Activated CD4-positive, alpha-beta memory T cell treated with anti-CD3 and anti-CD28 coated beads, Interleukin-2, amount 10 ng/mL, durations not matched to agents 7 days and 5 days (primary cell): ENCODE measurements around the gene PSPN. TPM values are rescaled to one million over a fixed set of nuclear protein-coding genes. Genes with fewer than 3 reads are reported as not detected.
"Not testable (repeated sequence)": the region's sequence is repeated elsewhere in the genome, so short reads cannot be mapped to it uniquely, and the experiment has no call there.

Experiments used
- CTCF ChIA-PET: fragments of 350-600 bp; sonication (Branson Sonifier 250); formaldehyde crosslinking; loops from one replicate; lab custom pipeline; 2021; ENCODE audit warnings: antibody characterized with exemption, inconsistent platforms; lab: Charles Lee
- POLR2A ChIA-PET: fragments of 350-600 bp; sonication (Branson Sonifier 250); formaldehyde crosslinking; loops from one replicate; lab custom pipeline; 2021; ENCODE audit warnings: antibody characterized with exemption; lab: Charles Lee
- DNase-seq: peaks from one replicate; pipeline ENCODE4 v3.0.0-alpha.2; 2020
- H3K27ac Mint-ChIP-seq: one replicate; pipeline ENCODE4 v1.8.0; 2021; ENCODE audit warnings: mild to moderate bottlenecking, mixed read lengths
- H3K27me3 Mint-ChIP-seq: one replicate; pipeline ENCODE4 v1.8.0; 2021; ENCODE audit warnings: mixed read lengths
- H3K36me3 Mint-ChIP-seq: one replicate; pipeline ENCODE4 v1.8.0; 2021; ENCODE audit warnings: low read depth, mixed read lengths
- H3K4me1 Mint-ChIP-seq: one replicate; pipeline ENCODE4 v1.8.0; 2021; ENCODE audit warnings: mixed read lengths
- H3K4me3 Mint-ChIP-seq: one replicate; pipeline ENCODE4 v1.8.0; 2021; ENCODE audit warnings: mild to moderate bottlenecking, mixed read lengths
- H3K9me3 Mint-ChIP-seq: one replicate; pipeline ENCODE4 v1.8.0; 2021; ENCODE audit warnings: mixed read lengths
- total RNA-seq, 2 experiments: library from RNA; stranded (reverse); gene quantifications; one replicate each; pipeline ENCODE4 v1.2.3, GENCODE V29; 2021

PSPN gene
- total RNA-seq, 2 experiments from 2014 or later = 2.3 to 2.7 TPM

DNA sequence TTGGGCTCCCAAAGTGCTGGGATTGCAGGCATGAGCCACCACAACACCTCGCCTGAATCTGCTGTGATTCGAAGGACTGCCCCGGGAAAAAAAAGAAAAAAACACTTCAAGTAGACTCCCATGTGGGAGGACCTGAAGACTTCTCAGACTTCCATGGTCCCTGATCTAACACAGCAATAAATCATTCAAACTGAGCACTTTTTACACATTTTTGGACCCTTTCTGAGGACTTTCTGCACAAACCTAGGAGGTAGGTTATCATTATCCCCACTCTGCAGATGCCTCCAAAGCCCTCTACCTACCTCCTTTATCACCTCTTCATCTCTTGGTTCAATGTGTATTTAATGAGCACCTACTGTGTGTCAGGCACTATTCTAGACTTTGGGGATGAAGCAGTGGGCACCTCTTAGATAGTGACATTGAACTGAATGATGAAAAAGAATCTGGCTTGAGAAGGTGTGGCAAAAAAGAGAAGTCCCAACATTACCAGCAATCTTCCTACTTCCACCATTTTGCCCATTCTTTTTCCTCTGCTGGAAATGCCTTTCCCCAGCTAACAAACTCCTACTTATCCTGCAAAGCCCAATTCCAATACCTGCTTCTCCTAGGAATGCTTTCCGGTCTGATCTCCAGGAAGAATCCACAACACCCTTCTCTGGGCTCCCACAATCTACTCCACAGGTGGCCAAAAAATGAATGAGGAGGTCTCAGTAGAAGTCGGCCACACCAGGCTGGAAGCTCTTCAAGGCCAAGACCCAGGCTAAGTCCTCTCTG, 16.0 kb downstream of the PSPN start:
- ChIA-PET POLR2A (interaction anchor here (4.3 kb wide), 1 partner anchor 13 kb away, joined by 34 read pairs; the partner anchor contains the start of gene ALKBH7), CTCF (no interaction called here)
- Mint-ChIP-seq H3K36me3 (peaks cover 14% of the 10 kb centered on the region), H3K27ac (no peak overlapping the region), H3K4me3 (no peak overlapping the region), H3K9me3 (no peaks in the 10 kb centered on the region), H3K27me3 (no peaks in the 10 kb centered on the region), H3K4me1 (peaks cover 18% of the 10 kb centered on the region)
- no peak for DNase-seq

DNA sequence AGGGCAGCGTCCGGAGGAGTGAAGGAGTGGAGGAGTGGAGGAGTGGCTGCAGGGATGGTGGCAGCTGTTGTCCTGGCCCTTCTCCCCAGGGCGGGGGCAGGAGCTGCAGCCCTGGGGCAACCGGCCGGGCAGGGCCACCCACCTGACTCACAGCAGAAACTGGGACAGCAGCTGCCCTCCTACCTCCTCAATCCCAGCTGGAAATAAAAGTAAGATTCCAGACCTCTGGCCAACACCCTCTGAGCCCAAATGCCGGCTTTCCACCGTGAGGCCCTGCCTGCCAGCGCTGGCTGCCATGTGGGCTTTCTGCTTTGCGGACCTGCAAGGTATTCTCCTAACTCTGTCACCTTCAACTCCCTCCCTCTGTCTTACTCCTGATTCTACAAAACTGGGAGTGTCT, 17.7 kb downstream of the PSPN start:
- H3K4me1 Mint-ChIP-seq = peaks cover 10% of the 10 kb centered on the region
- no peak overlapping the region for H3K4me3 Mint-ChIP-seq
- H3K9me3 Mint-ChIP-seq = no peaks in the 10 kb centered on the region
- ChIA-PET POLR2A (no interaction called here), CTCF (no interaction called here)
- no peaks in the 10 kb centered on the region for H3K27me3 Mint-ChIP-seq
- H3K36me3 Mint-ChIP-seq = peaks cover 6% of the 10 kb centered on the region
- DNase-seq = no peak
- H3K27ac Mint-ChIP-seq = no peak overlapping the region

DNA sequence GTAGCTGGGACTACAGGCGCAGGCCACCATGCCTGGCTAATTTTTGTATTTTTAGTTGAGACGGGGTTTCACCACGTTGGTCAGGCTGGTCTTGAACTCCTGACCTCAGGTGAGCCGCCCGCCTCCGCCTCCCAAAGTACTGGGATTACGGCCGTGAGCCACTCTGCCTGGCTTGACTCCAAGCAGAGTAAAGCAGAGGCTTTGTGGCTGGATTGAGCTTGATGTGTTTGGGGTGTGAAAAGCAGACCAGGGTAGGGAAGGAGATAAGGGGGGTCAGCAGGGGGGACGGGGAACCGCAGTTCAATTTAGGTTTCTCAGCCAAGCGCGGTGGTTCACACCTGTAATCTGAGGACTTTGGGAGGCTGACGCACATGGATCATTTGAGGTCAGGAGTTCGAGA, 18.6 kb downstream of the PSPN start:
- H3K9me3 Mint-ChIP-seq = no peaks in the 10 kb centered on the region
- H3K27ac Mint-ChIP-seq = no peak overlapping the region
- no peak overlapping the region for H3K4me3 Mint-ChIP-seq
- H3K4me1 Mint-ChIP-seq = peaks cover 3% of the 10 kb centered on the region
- DNase-seq = no peak
- ChIA-PET POLR2A (no interaction called here), CTCF (no interaction called here)
- peaks cover under 1% of the 10 kb centered on the region for H3K36me3 Mint-ChIP-seq
- no peaks in the 10 kb centered on the region for H3K27me3 Mint-ChIP-seq

DNA sequence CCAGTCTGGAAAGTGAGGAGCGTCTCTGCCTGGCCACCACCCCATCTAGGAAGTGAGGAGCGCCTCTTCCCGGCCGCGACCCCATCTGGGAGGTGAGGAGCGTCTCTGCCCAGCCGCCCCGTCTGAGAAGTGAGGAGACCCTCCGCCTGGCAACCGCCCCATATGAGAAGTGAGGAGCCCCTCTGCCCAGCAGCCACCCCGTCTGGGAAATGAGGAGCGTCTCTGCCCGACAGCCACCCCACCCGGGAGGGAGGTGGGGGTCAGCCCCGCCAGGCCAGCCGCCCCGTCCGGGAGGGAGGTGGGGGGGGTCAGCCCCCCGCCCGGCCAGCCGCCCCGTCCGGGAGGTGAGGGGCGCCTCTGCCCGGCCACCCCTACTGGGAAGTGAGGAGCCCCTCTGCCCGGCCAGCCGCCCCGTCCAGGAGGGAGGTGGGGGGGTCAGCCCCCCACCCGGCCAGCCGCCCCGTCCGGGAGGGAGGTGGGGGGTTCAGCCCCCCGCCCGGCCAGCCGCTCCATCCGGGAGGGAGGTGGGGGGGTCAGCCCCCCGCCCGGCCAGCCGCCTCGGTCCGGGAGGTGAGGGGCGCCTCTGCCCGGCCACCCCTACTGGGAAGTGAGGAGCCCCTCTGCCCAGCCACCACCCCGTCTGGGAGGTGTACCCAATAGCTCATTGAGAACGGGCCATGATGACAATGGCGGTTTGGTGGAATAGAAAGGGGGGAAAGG, 20.3 kb downstream of the PSPN start:
- H3K4me3 Mint-ChIP-seq, H3K9me3 Mint-ChIP-seq, DNase-seq, POLR2A ChIA-PET, H3K4me1 Mint-ChIP-seq, H3K27ac Mint-ChIP-seq, CTCF ChIA-PET, H3K36me3 Mint-ChIP-seq, H3K27me3 Mint-ChIP-seq: not testable (repeated sequence)

DNA sequence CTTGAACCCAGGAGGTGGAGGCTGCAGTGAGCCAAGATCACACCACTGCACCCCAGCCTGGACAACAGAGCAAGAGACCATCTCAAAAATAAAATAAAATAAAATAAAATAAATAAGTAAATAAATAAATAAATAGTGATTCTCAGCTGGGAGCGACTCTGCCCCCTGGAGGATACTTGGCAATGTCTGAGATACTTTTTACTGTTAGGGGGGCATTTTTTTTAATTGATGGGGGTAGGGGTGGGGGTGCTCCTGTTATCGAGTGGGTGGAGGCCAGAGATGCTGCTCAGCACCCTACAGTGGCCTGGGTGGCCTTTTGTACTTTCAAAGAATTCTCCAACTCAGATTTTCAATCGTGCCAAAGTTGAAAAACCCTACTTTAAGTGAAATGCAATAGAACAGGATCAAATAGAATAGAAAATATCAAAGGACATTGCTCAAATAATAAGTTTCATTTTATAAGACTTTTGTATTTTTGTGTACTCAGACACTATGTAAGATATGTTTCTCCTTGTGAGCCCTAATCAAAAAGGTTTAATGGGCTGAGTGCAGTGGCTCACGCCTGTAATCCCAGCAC, 21.5 kb downstream of the PSPN start:
- ChIA-PET CTCF (no interaction called here), POLR2A (no interaction called here)
- no peak for DNase-seq
- no peaks in the 10 kb centered on the region for H3K27me3 Mint-ChIP-seq
- H3K4me3 Mint-ChIP-seq = no peak overlapping the region
- no peaks in the 10 kb centered on the region for H3K36me3 Mint-ChIP-seq
- no peak overlapping the region for H3K27ac Mint-ChIP-seq
- no peaks in the 10 kb centered on the region for H3K9me3 Mint-ChIP-seq
- H3K4me1 Mint-ChIP-seq = no peaks in the 10 kb centered on the region

DNA sequence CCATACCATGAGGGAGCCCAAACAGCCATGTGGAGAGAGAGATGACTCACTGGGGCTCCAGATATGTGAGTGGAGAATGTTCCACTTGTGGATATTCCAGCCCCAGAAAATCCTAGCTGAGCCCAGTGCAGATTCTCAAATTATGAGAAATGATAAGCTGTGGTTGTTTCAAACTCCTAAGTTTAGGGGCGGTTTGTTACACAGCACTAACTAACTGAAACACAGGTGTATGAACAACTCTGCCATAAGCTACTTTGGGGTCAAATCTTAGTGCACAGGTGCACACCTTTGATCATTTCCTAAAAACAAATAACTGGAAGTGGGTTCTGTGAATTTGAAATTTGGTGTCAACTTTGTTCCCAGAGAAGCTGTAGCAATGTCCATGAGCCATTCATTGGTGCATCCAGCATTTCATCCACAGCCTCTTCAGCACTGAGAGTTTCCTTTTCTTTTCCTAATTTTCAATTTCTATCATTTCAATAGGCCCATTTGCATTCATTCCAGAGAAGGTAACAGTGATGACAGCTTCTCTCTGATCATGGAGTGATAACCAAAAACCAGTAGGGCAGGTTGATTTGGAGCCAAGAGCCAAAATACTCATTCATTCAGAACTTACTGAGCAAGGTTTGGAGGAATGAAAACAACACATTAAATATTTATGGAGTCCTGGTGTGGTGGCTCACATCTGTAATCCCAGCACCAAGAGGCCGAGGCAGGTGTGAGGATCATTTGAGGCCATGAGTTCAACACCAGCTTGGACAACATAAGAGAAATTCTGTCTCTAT, 23.2 kb downstream of the PSPN start:
- Mint-ChIP-seq H3K27ac (no peak overlapping the region), H3K9me3 (no peaks in the 10 kb centered on the region), H3K4me3 (no peak overlapping the region), H3K27me3 (no peaks in the 10 kb centered on the region), H3K4me1 (no peaks in the 10 kb centered on the region), H3K36me3 (no peaks in the 10 kb centered on the region)
- CTCF ChIA-PET = interaction anchor here (0.9 to 1.2 kb wide), 3 partner anchors 53 to 304 kb away, joined by 3 to 6 read pairs (median 3); no protein-coding TSS in a partner anchor
- POLR2A ChIA-PET = interaction anchor here (0.8 kb wide), 1 partner anchor 20 kb away, joined by 3 read pairs; the partner anchor contains the start of gene ALKBH7
- no peak for DNase-seq

DNA sequence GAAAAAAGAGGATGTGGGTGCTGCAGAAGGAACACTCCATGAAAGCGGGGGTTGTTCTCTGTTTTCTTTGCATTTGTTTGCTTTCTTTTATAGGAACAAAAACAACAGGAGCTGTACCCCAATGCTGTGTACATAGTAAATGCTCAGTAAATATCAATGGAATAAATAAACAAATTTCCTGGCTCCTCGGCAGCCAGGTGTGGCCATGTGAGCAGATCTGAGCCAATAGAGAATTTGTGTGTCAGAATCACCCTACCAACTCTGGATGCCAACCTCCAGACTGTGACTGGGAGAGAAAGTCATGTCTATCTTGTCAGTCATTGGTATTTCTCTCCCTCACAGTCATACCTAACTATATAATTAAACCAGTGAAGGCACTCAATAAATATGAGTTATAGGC, 25.0 kb downstream of the PSPN start:
- no peaks in the 10 kb centered on the region for H3K9me3 Mint-ChIP-seq
- DNase-seq = no peak
- POLR2A ChIA-PET = no interaction called here
- no peak overlapping the region for H3K4me3 Mint-ChIP-seq
- no peaks in the 10 kb centered on the region for H3K27me3 Mint-ChIP-seq
- CTCF ChIA-PET = no interaction called here
- no peaks in the 10 kb centered on the region for H3K4me1 Mint-ChIP-seq
- no peak overlapping the region for H3K27ac Mint-ChIP-seq
- H3K36me3 Mint-ChIP-seq = no peaks in the 10 kb centered on the region

DNA sequence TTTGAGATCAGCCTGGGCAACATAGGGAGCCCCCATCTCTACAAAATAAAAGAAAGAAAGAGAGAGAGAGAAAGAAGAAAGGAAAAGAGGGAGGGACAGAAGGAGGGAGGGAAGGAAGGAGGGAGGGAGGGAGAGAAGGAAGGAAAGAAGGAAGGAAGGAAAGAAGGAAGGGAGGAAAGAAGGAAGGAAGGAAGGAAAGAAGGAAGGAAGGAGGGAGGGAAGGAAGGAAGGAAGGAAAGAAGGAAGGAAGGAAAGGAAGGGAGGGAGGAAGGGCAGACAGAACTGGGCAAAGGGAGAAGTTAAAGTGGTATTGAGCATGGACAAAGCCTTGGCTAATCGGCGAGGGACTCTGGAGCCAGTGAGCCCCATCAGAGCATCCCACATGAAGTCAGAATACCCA, 26.5 kb downstream of the PSPN start:
- DNase-seq, H3K27me3 Mint-ChIP-seq, H3K9me3 Mint-ChIP-seq, H3K4me1 Mint-ChIP-seq, H3K36me3 Mint-ChIP-seq, H3K27ac Mint-ChIP-seq, CTCF ChIA-PET, POLR2A ChIA-PET, H3K4me3 Mint-ChIP-seq: not testable (repeated sequence)

DNA sequence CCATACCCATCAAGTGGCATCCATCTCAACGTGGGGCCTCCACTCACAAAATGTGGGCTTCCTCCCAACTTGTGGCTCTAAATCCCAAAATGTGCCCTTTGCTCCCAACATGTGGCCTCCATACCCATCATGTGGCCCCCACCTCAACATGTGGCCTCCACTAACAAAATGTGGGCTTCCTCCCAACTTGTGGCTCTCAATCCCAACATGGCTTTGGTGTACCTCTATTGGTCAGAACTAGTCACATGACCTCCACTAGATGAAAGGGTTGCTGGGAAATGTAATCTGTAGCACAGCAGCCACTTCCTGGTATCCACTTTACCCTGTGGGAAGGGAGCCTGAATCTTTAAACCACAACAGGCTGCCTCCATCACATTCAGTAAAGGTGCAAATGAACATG, 32.3 kb downstream of the PSPN start:
- POLR2A ChIA-PET = no interaction called here
- H3K27me3 Mint-ChIP-seq = no peaks in the 10 kb centered on the region
- peaks cover 2% of the 10 kb centered on the region for H3K36me3 Mint-ChIP-seq
- H3K27ac Mint-ChIP-seq = no peak overlapping the region
- H3K9me3 Mint-ChIP-seq = peaks cover 4% of the 10 kb centered on the region
- DNase-seq = no peak
- no peak overlapping the region for H3K4me3 Mint-ChIP-seq
- CTCF ChIA-PET = no interaction called here
- no peaks in the 10 kb centered on the region for H3K4me1 Mint-ChIP-seq

DNA sequence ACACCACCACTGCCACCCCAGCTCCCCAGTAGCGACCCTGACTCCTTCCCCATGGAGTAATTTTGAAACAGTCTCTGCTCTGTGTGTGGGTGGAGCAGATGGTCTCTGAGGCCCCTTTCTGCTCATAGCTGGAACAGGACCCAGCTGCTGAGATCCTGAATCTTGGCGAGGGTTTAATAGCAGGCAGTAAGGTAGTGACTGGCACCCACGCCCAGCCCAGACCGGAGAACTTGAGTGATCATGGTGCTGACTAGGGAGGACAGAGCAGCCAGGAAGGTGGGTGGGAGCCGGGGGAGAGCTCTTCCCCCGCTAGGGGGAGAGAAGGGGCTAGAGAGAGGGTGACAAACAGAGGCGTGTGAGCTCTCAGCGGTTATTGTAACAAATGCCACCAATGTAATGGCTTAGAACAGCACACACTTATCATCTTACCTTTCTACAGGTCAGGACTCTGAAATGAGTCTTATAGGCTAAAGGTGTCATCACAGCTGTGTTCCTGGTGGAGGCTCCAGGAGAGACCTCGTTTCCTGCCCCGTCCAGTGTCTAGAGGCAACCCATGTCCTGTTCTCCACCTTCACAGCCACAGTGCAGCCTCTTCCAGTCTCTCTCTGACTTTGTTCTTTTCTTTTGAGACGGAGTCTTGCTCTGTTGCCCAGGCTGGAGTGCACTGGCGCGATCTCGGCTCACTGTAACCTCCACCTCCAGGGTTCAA, 35.1 kb downstream of the PSPN start:
- CTCF ChIA-PET = interaction anchor here (0.7 kb wide), 1 partner anchor 437 kb away, joined by 4 read pairs; no protein-coding TSS in a partner anchor
- Mint-ChIP-seq H3K4me3 (no peak overlapping the region), H3K36me3 (peaks cover 2% of the 10 kb centered on the region), H3K27ac (no peak overlapping the region), H3K9me3 (peaks cover 4% of the 10 kb centered on the region), H3K27me3 (no peaks in the 10 kb centered on the region), H3K4me1 (no peaks in the 10 kb centered on the region)
- POLR2A ChIA-PET = no interaction called here
- no peak for DNase-seq

DNA sequence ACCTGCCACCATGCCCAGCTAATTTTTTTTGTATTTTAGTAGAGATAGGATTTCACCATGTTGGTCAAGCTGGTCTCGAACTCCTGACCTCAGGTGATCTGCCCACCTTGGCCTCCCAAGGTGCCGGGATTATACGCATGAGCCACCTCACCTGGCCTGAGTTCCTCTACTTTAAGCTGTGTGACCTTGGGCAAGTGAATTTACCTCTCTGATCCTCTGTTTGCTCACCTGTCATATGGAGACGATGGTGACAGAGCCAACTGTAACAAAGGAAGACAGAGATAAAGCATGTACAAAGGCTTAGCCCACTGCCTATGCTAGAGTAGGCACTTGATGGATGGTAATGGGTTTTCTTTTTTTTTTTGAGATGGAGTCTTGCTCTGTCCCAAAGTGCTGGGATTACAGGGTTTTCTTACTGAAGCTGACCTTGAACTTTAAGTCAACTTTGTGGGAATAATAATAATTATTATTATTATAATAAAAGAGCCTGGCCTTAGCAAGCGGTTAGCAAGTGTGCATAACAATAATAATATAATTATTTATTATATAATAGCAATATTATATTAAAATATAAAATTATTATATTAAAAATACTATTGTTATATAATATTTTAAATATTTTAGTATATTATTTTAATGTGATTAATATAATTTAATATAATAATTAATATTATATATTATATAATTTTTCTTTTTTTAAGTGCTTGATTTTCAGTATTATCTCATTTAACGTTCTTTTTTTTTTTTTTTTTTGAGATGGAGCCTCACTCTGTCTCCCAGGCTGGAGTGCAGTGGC, 41.0 kb downstream of the PSPN start:
- Mint-ChIP-seq H3K4me1 (no peaks in the 10 kb centered on the region), H3K27ac (no peak overlapping the region)
- CTCF ChIA-PET = no interaction called here

DNA sequence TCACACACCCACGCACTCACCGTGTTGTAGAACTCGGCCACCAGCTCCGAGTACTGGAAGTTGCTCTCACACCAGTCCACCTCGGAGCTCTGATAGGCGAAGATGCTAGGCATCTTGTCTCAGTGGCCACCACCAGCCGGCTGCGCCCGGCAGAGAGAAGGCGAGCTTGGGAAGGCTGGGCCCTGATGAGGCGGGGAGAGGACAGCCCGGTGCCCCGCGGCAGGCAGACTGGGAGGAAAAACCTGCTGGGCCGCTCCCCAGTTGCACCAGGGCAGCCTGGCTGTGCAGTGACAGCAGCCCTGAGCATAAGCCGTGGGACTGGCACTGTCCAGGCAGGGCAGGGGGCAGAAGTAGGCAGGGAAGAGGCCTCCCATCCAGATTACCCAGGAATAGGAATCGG, 42.3 kb downstream of the PSPN start, which contains the start of gene ACER1:
Gene ACER1 (minus strand): TSS at position 174 of the 400 bp plus-strand sequence. CDS start 61 bp downstream, at position 113.
- ChIA-PET POLR2A (no interaction called here), CTCF (no interaction called here)
- no peaks in the 10 kb centered on the region for H3K27me3 Mint-ChIP-seq
- no peaks in the 10 kb centered on the region for H3K9me3 Mint-ChIP-seq
- no peak within 1 kb of the TSS for H3K4me3 Mint-ChIP-seq
- DNase-seq = no peak
- H3K36me3 Mint-ChIP-seq = no peaks in the 10 kb centered on the region
- no peak within 1 kb of the TSS for H3K27ac Mint-ChIP-seq
- no peaks in the 10 kb centered on the region for H3K4me1 Mint-ChIP-seq

More for the DNA sequence above, 41.0 kb downstream of the PSPN start:
- Mint-ChIP-seq H3K27me3 (no peaks in the 10 kb centered on the region), H3K36me3 (no peaks in the 10 kb centered on the region), H3K4me3 (no peak overlapping the region), H3K9me3 (no peaks in the 10 kb centered on the region)
- no peak for DNase-seq
- POLR2A ChIA-PET = no interaction called here
